K562 treated with DMSO at 1 percent for 4 hours (cell line): ENCODE measurements around the gene UBAC2. TPM values are rescaled to one million over a fixed set of nuclear protein-coding genes. Genes with fewer than 3 reads are reported as not detected.

Source experiments
- total RNA-seq: library from RNA; unstranded; fragments of 300-600 nt; gene quantifications from 2 replicates; pipeline ENCODE4 v1.2.3, GENCODE V29; 2022; ENCODE audit not compliant: insufficient read depth

Gene UBAC2, protein sequence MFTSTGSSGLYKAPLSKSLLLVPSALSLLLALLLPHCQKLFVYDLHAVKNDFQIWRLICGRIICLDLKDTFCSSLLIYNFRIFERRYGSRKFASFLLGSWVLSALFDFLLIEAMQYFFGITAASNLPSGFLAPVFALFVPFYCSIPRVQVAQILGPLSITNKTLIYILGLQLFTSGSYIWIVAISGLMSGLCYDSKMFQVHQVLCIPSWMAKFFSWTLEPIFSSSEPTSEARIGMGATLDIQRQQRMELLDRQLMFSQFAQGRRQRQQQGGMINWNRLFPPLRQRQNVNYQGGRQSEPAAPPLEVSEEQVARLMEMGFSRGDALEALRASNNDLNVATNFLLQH
- 39.9 and 52.3 TPM in 2 replicates for total RNA-seq

DNA sequence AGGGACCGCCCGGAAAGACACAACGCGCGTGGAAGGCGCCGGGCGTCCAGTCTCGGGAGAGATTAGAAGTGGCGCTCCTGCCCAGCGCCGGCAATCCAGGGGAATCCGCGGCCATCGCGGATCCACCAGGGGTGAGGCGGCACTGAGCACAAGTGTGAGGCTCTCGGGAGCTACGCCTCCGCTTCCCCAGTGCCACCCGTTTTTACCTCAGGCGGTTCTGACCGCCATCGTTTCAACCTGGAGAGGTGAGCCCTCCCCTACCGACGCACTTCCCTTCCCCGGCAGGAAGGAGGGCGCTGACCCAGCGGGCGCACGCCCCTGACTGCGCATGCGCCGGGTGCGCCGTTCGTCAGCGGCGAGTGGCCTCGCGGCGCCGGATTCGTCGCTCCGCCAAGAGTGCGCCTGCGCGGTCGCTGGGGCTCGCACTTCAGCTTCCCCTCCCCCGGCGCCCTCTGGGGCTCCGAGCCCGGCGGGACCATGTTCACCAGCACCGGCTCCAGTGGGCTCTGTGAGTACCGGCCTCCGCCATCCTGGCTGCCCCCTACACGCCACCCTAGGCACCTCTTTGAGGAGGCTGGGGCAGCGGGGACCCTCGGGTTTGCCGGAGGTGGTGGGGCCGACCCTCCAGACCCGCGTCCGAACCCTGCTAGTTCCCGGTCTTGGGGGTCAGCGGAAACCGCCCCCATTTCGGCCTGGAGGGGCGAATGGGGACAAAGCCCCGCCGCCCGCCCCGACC, at the start of gene UBAC2:
Gene UBAC2 (plus strand): TSS at position 423 of the 736 bp plus-strand sequence. CDS start 55 bp downstream, at position 478.

DNA sequence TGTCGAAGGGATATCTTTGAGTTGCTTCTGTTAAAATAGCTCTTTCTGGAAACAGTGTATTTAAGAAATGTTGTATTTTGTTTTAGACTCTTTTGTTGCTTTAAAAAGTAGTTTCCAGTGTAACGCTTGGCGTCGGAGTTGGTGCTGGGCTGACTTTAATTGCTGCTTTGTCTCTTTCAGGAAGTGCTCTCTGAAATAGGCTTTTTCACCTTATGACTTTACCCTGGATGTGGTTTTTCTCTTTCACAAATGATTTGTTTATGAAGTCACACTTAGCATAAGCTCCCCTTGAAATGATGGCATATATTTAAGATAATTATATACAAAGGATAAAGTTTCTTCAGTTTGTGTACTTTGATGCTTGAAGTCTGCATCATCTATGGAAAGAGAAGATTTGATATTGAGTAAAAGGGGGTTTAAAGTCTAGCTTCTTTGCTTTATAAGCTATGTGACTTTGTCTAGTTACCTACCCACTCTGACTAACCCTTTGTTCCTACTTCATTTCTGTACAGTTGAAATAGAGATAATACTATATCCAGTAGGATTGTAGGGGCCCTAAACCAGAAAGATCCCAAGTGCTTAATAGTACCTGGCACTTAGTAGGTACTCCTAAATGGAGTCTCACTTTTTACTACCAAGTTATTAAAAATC, 57.7 kb downstream of the UBAC2 start, which contains the start of gene GPR18:
Gene GPR18 (minus strand): TSS at position 170 of the 651 bp plus-strand sequence. CDS start 2,507 bp downstream, outside the sequence.

DNA sequence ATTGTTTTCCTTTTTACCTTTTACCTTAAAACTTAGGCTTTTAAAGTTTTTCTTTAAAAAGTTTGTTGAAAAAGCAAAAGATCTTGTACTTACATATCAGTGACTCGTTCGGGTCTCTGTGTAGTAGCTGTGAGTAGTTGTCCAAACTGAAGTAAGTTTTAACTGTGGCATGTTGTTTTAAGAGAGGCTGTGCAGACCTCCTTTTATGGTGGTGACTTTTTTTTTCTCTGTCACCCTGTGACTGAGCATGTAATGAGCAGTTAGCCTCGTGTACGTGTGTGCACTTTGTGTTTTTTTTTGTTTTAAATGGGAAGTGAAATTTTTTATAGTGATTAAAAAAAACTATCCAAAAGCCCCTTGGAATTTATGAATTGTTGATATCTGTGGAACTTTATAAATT, 106.6 kb downstream of the UBAC2 start, which contains the start of gene GPR183:
Gene GPR183 (minus strand): TSS at position 153 of the 400 bp plus-strand sequence. CDS start 11,254 bp downstream, outside the sequence.

Other genes starting within 250 kb of the UBAC2 start
- 7.8 and 11.2 TPM in 2 replicates for gene DOCK9, start 222.8 kb upstream of the UBAC2 start, total RNA-seq
- not detected in 2 replicates for gene GPR18, start 57.5 kb downstream of the UBAC2 start, total RNA-seq
- not detected in 2 replicates for gene GPR183, start 106.5 kb downstream of the UBAC2 start, total RNA-seq